Mucosa of descending colon (tissue), 3 donors: ENCODE measurements around the gene TRAPPC2B. TPM values are rescaled to one million over a fixed set of nuclear protein-coding genes. Genes with fewer than 3 reads are reported as not detected.

Experiments
- ATAC-seq: fragments of 200-7000 bp; cut with Tn5 transposase; one replicate; pipeline ENCODE4 v1.9.1; 2020; ENCODE audit warnings: mild to moderate bottlenecking, moderate library complexity
- DNase-seq, 3 donors: peaks; one replicate each; pipeline ENCODE4 v3.0.0-alpha.2; 2020
- H3K36me3 ChIP-seq: fragments of 200-600 bp; one replicate; pipeline ENCODE4 v1.8.0; 2021; ENCODE audit warnings: low read depth, mild to moderate bottlenecking
- H3K4me1 ChIP-seq: fragments of 200-600 bp; one replicate; pipeline ENCODE4 v1.8.0; 2021; ENCODE audit warnings: low read depth, mild to moderate bottlenecking
- H3K4me3 ChIP-seq: fragments of 200-600 bp; one replicate; pipeline ENCODE4 v1.8.0; 2021; ENCODE audit warnings: mild to moderate bottlenecking
- H3K9me3 ChIP-seq: fragments of 200-600 bp; one replicate; pipeline ENCODE4 v1.8.0; 2021; ENCODE audit warnings: mild to moderate bottlenecking
- CTCF ChIP-seq: fragments of 200-600 bp; IDR thresholded peaks from one replicate; pipeline ENCODE4 v1.8.0; 2022; ENCODE audit warnings: antibody characterized with exemption, mild to moderate bottlenecking
- intact Hi-C, 2 donors: fragments of 100-400 bp; cut with DNase I in 1 of 2; cut with micrococcal nuclease in 1 of 2; formaldehyde crosslinking; loops; one replicate each; pipeline versions ENCODE4 v1.11.0 to v1.11.1; 2022; cut with DNase I, micrococcal nuclease
- total RNA-seq, 3 donors: library from RNA; stranded (reverse); fragmentation: NEBNext Ultra II Directional in 2 of 3; extraction: Animal tissue kit (Norgen Biotek cat#: 25700) in 2 of 3; gene quantifications; one replicate each; pipeline versions ENCODE4 v1.2.1 to v1.2.4, GENCODE V29; 2021 to 2023
- donor health status: DM: no; HTN: no; CAD: no; lungs with moderate emphysema.
- donor health status: DM: no; HTN: no; CAD: no.
- donor health status: DM: no; HTN: yes; CAD: no.

The TRAPPC2B gene
- total RNA-seq, 3 donors from 2014 or later: 3.4 to 8.3 (median 3.5) TPM

GRCh38 chr19:57410877-57411671, 47.7 kb downstream of the TRAPPC2B start, which contains the start of gene ZNF17:
Gene ZNF17, plus strand, starts transcription at chr19:57411161. Its CDS starts 2,455 bp downstream, at chr19:57413616.
- Histone ChIP-seq H3K4me1 (peaks cover 9% of the 10 kb centered on the region), H3K9me3 (peaks cover 5% of the 10 kb centered on the region), H3K36me3 (no peaks in the 10 kb centered on the region), H3K4me3 (peak within 1 kb of the TSS; percentile 50)
- DNase-seq (peak; percentile 92 to 97 (median 96)), ATAC-seq (peak; percentile 100)
- TF ChIP-seq CTCF: no peak
- intact Hi-C loops: no loop called here

Other genes starting within 250 kb of the TRAPPC2B start
- gene USP29, start 243.6 kb upstream of the TRAPPC2B start, total RNA-seq: not detected
- not detected for gene ZIM3, start 218.3 kb upstream of the TRAPPC2B start, total RNA-seq
- gene DUXA, start 196.1 kb upstream of the TRAPPC2B start, total RNA-seq: not detected
- 10 to 100 TPM; 20.7 to 36.4 (median 27.2) TPM for gene ZNF264, start 172.1 kb upstream of the TRAPPC2B start, total RNA-seq
- gene AURKC, start 132.5 kb upstream of the TRAPPC2B start, total RNA-seq: 1 to 10 TPM in 1 of 3 donors, under 1 TPM in 2; 0.43 to 1.3 (median 0.98) TPM
- 10 to 100 TPM in 2 of 3 donors, 1 to 10 TPM in 1; 7.3 to 18.6 (median 10.6) TPM for gene ZNF805, start 122.9 kb upstream of the TRAPPC2B start, total RNA-seq
- 10 to 100 TPM; 25.7 to 55.8 (median 42.2) TPM for gene ZNF460, start 83.1 kb upstream of the TRAPPC2B start, total RNA-seq
- gene ZNF543, start 43.1 kb upstream of the TRAPPC2B start, total RNA-seq: 1 to 10 TPM; 2.5 to 9.4 (median 3.6) TPM
- gene ZNF304, start 12.3 kb upstream of the TRAPPC2B start, total RNA-seq: 10 to 100 TPM in 1 of 3 donors, 1 to 10 TPM in 2; 2.8 to 12.2 (median 4.2) TPM
- gene ZNF547, start within 50 bp of the TRAPPC2B start, total RNA-seq: 1 to 10 TPM in 2 of 3 donors, under 1 TPM in 1; 0.64 to 4.2 (median 1.6) TPM
- 10 to 100 TPM in 2 of 3 donors, 1 to 10 TPM in 1; 8.3 to 23.2 (median 10.3) TPM for gene ZNF548, start 26.3 kb downstream of the TRAPPC2B start, total RNA-seq
- gene ZNF17, start 47.6 kb downstream of the TRAPPC2B start, total RNA-seq: 10 to 100 TPM in 2 of 3 donors, 1 to 10 TPM in 1; 8.3 to 13.4 (median 11.0) TPM
- gene ZNF749, start 71.8 kb downstream of the TRAPPC2B start, total RNA-seq: 1 to 10 TPM; 4.7 to 8.7 (median 8.0) TPM
- gene VN1R1, start 93.6 kb downstream of the TRAPPC2B start, total RNA-seq: 1 to 10 TPM in 1 of 3 donors, not detected in 2; 2.2 TPM
- 1 to 10 TPM; 2.9 to 10.0 (median 5.9) TPM for gene ZNF772, start 114.0 kb downstream of the TRAPPC2B start, total RNA-seq
- gene ZNF419, start 124.2 kb downstream of the TRAPPC2B start, total RNA-seq: 1 to 10 TPM; 3.9 to 8.4 (median 5.2) TPM
- 1 to 10 TPM; 5.7 to 6.9 (median 6.9) TPM for gene ZNF773, start 136.4 kb downstream of the TRAPPC2B start, total RNA-seq
- gene ZNF549, start 163.8 kb downstream of the TRAPPC2B start, total RNA-seq: 1 to 10 TPM; 2.3 to 6.3 (median 3.7) TPM
- 1 to 10 TPM; 3.0 to 7.0 (median 4.5) TPM for gene ZNF550, start 196.3 kb downstream of the TRAPPC2B start, total RNA-seq
- 1 to 10 TPM; 2.0 to 5.0 (median 2.9) TPM for gene ZNF416, start 215.4 kb downstream of the TRAPPC2B start, total RNA-seq
- 1 to 10 TPM; 1.2 to 6.2 (median 1.3) TPM for gene ZIK1, start 220.6 kb downstream of the TRAPPC2B start, total RNA-seq
- 1 to 10 TPM; 1.7 to 3.1 (median 2.3) TPM for gene ZNF530, start 236.3 kb downstream of the TRAPPC2B start, total RNA-seq